ENCODE measurements around the gene TUBB1. TPM values are rescaled to one million over a fixed set of nuclear protein-coding genes. Genes with fewer than 3 reads are reported as not detected.
A peak's percentile ranks its signal among the peaks of the same experiment; 100 is the strongest.

TUBB1 gene
- total and polyA plus RNA-seq, 2 donors (not counting 1 experiment from before 2014, with no cell fraction given) = 0.22 to 0.43 TPM

DNA sequence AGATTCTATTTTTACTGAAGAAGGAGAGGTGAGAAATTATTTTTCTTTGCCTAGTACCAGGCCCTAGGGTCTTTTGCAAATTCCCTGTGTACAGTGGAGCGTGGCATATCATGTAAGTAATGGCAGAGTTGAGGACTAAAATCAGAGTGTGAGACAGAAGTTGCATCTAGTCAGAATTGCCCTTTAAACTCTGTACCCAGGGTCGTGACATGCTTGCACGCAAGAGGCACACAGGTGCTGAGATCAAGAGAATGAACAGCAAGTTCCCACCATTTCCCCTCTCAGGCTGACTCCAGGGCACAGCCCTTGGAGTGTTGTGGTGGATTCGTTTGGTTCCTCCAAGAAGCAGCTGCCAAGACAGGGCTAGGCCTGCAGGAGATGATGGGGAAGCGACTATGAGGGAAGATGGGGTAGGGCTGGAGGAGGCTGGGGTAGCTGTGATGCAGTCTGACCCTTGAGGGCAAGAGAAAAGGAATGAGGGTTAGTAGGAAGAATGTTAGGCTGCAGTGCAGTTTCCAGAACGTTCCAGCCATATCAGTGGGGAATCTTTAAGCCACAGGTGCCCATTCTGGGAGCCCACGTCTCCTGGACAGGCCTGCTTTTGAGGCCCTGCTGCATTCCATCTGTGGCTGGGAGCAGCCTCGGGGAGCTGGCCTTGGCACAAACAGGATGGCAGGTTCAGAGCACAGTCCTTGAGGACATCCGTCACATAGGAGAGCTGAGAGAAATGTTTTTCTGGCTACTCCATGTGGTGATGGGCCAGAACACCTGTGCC, 31.3 kb upstream of the TUBB1 start:
- ATAC-seq (ENCODE audit: low read depth) (no peak), DNase-seq (no peak)
- TF ChIP-seq CTCF (IDR thresholded peaks at IDR 0.05) (no peak), EZH2 (IDR thresholded peaks at IDR 0.05; ENCODE audit: borderline replicate concordance, insufficient read depth, low read depth, low read length, poor library complexity, severe bottlenecking) (no peak)
- peaks cover 27% of the 10 kb centered on the region for H4K20me1 ChIP-seq (ENCODE audit: control insufficient read depth, insufficient read depth, low read length, poor library complexity, severe bottlenecking)
- CTCF ChIA-PET = no interaction called here
- H3K9me3 ChIP-seq (ENCODE audit: control extremely low read depth in 1 of 3, control insufficient read depth in 2 of 3, insufficient read depth in 1 of 3, low read length in 2 of 3) = no peaks in the 10 kb centered on the region
- H3K4me1 ChIP-seq (ENCODE audit: control insufficient read depth in 2 of 2, insufficient read depth in 2 of 2, low read length in 2 of 2) = peaks cover 12 to 21% of the 10 kb centered on the region in 2 donors
- Mint-ChIP-seq H3K4me1 (peaks cover 27% of the 10 kb centered on the region), H3K27me3 (no peaks in the 10 kb centered on the region), H3K9me3 (ENCODE audit: insufficient read depth) (no peaks in the 10 kb centered on the region), H3K27ac (peak overlapping the region; percentile 57), H3K4me3 (no peak overlapping the region)
- no peaks in the 10 kb centered on the region for H3K27me3 ChIP-seq (replicated peaks in 1 of 4; ENCODE audit: control extremely low read depth in 1 of 4, control insufficient read depth in 3 of 4, insufficient read depth in 4 of 4, low read length in 3 of 4)
- 99% methylated on average over 7 of the region's 9 CpGs for WGBS (ENCODE audit: insufficient coverage)
- no peak overlapping the region for H3K9ac ChIP-seq (ENCODE audit: low read length)
- no peak overlapping the region for H2AFZ ChIP-seq (ENCODE audit: insufficient read depth, low read depth, low read length, poor library complexity, severe bottlenecking)
- peak overlapping the region in 1 of 2 donors; percentile 14 for H3K27ac ChIP-seq (ENCODE audit: low read length in 2 of 2)
- peaks cover 2 to 75% of the 10 kb centered on the region in 2 experiments for H3K36me3 ChIP-seq (replicated peaks in 1 of 2; ENCODE audit: control extremely low read depth in 1 of 2, control insufficient read depth in 1 of 2, extremely low read depth in 1 of 2, insufficient read depth in 2 of 2, low read length in 1 of 2)
- no peak overlapping the region for H3K4me2 ChIP-seq (replicated peaks; ENCODE audit: low read depth, low read length, poor library complexity, severe bottlenecking)
- H3K79me2 ChIP-seq (ENCODE audit: control insufficient read depth, insufficient read depth, low read length) = peaks cover 55% of the 10 kb centered on the region
- POLR2A ChIA-PET = no interaction called here
- intact Hi-C loops (cut with micrococcal nuclease) = no loop called here
- no peak overlapping the region for H3K4me3 ChIP-seq (ENCODE audit: control extremely low read depth in 1 of 5, extremely low read depth in 1 of 5, insufficient read depth in 1 of 5, low read depth in 2 of 5, low read length in 4 of 5)

GRCh38 chr20:58988565-58988882, 30.7 kb upstream of the TUBB1 start:
- H3K27ac ChIP-seq (ENCODE audit: low read length in 2 of 2) = peak overlapping the region in 1 of 2 donors; percentile 14
- no peak overlapping the region for H3K4me2 ChIP-seq (replicated peaks; ENCODE audit: low read depth, low read length, poor library complexity, severe bottlenecking)
- Mint-ChIP-seq H3K27me3 (no peaks in the 10 kb centered on the region), H3K4me3 (no peak overlapping the region), H3K4me1 (peaks cover 32% of the 10 kb centered on the region), H3K27ac (peak overlapping the region; percentile 58), H3K9me3 (ENCODE audit: insufficient read depth) (no peaks in the 10 kb centered on the region)
- CTCF ChIA-PET = no interaction called here
- no peak overlapping the region for H2AFZ ChIP-seq (ENCODE audit: insufficient read depth, low read depth, low read length, poor library complexity, severe bottlenecking)
- TF ChIP-seq EZH2 (IDR thresholded peaks at IDR 0.05; ENCODE audit: borderline replicate concordance, insufficient read depth, low read depth, low read length, poor library complexity, severe bottlenecking) (no peak), CTCF (IDR thresholded peaks at IDR 0.05) (no peak)
- ATAC-seq (ENCODE audit: low read depth) (no peak), DNase-seq (no peak)
- POLR2A ChIA-PET = no interaction called here
- intact Hi-C loops (cut with micrococcal nuclease) = no loop called here
- H3K36me3 ChIP-seq (replicated peaks in 1 of 2; ENCODE audit: control extremely low read depth in 1 of 2, control insufficient read depth in 1 of 2, extremely low read depth in 1 of 2, insufficient read depth in 2 of 2, low read length in 1 of 2) = peaks cover 3 to 81% of the 10 kb centered on the region in 2 experiments
- peaks cover 27% of the 10 kb centered on the region for H4K20me1 ChIP-seq (ENCODE audit: control insufficient read depth, insufficient read depth, low read length, poor library complexity, severe bottlenecking)
- H3K9me3 ChIP-seq (ENCODE audit: control extremely low read depth in 1 of 3, control insufficient read depth in 2 of 3, insufficient read depth in 1 of 3, low read length in 2 of 3) = no peaks in the 10 kb centered on the region
- H3K4me1 ChIP-seq (ENCODE audit: control insufficient read depth in 2 of 2, insufficient read depth in 2 of 2, low read length in 2 of 2) = peaks cover 16 to 24% of the 10 kb centered on the region in 2 donors
- H3K4me3 ChIP-seq (ENCODE audit: control extremely low read depth in 1 of 5, extremely low read depth in 1 of 5, insufficient read depth in 1 of 5, low read depth in 2 of 5, low read length in 4 of 5) = no peak overlapping the region
- peaks cover 50% of the 10 kb centered on the region for H3K79me2 ChIP-seq (ENCODE audit: control insufficient read depth, insufficient read depth, low read length)
- WGBS (ENCODE audit: insufficient coverage) = 97% methylated on average over 5 of the region's 6 CpGs
- no peak overlapping the region for H3K9ac ChIP-seq (ENCODE audit: low read length)
- no peaks in the 10 kb centered on the region for H3K27me3 ChIP-seq (replicated peaks in 1 of 4; ENCODE audit: control extremely low read depth in 1 of 4, control insufficient read depth in 3 of 4, insufficient read depth in 4 of 4, low read length in 3 of 4)
